HG03139 (cell line): Measurements from ENCODE around the gene PNKD.
"Not testable (repeated sequence)": the region's sequence is repeated elsewhere in the genome, so short reads cannot be mapped to it uniquely, and the experiment has no call there.

Source experiments
- ATAC-seq: cut with Tn5 transposase; IDR thresholded peaks from one replicate; pipeline ENCODE4 v1.9.1; 2021; ENCODE audit not compliant: unreplicated experiment

Gene PNKD

DNA sequence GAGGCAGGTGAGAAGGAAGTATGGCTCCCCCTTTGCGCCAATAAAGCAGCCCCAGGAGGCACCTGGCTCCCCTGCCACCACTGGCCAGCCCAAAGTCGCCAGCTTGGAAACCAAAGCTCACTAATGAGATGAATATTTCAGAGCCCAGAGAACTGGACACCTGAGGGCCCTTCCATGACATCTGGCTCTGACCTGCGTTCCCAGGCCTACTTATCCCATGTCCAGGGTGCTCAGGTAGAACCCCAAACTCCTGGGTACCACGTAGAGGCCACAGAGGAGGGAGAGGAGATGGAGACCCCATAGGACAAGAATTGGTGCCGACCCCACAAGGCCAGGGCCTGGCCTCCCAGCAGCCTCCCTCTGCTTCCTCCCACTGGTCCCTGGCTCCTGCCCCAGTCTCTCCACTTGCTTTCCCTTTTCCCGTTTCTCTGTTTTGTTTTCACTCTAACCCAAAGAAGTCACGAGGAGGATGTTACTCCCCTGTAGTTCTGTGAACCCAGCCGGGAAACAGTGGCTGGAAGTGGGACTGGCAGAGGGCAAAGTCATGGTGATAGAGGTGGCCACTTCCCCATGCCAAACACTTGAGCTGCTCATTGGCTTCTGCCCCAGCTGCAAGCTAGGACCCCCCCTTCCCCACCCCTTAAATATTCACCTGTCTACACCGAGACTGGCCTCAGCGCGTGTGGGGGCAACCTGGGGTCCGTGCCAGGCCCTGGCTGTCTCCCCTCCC lies 21.2 kb downstream of the PNKD start:
- no peak for ATAC-seq

- peak; percentile 54 for ATAC-seq
Observed at GRCh38 chr2:218292048-218293014, 22.0 kb downstream of the PNKD start, which contains the start of gene TMBIM1. TMBIM1 (minus strand) TSS chr2:218292503; CDS start chr2:218282141, 10,362 bp downstream.

DNA sequence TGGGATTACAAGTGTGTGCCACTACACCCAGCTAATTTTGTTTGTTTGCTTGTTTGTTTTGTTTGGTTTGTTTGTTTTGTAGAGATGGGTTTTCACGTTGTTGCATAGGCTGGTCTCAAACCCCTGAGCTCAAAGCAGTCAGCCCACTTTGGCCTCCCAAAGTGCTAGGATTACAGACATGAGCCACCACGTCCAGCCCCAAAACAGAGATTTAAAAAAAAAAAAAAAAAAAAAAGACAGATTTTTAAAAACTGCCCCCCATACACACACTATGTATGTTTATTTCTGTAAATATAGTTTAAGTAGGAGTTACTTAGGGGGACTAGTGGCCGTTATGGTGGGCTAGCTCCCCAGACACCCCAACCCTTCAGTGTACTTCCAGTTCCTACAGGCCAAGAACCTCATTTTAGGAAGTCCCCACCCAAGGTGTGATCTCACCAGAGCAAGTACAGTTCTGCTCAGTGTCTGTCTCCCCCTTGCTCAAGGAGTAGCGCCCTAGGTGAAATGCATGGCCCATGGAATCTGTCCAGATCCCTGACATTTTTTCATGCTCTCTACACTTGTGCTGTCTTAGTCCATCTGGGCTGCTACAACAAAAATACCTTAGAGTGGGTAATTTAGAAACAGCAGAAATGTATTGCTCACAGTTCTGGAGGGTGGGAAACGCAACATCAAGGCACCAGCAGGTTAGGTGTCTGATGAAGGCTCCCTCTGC lies 23.6 kb downstream of the PNKD start:
- no peak for ATAC-seq

- no peak for ATAC-seq
Observed at GRCh38 chr2:218294430-218295022, 24.2 kb downstream of the PNKD start.

DNA sequence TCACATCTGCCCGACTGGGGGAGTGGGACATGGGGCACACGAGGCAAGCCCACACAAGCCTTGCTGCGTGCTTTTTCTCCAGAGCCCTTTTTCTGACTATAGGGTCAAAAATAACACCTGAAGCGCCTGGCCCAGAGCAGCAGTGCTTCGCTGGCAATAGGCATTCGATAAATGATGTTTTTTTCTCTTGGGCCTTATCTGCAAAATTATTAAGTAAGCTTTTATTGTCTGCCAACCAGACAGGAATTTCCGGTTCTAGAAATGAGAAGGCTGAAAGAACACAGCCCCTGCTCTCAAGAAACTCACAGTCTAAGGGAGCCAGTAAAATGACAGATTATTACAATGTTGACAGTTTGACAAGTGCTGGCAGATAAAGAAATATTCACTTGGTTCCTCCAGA lies 24.7 kb downstream of the PNKD start:
- no peak for ATAC-seq

GRCh38 chr2:218296200-218296599 lies 25.9 kb downstream of the PNKD start:
- no peak for ATAC-seq

GRCh38 chr2:218296847-218297246 lies 26.5 kb downstream of the PNKD start:
- ATAC-seq, result no peak

DNA sequence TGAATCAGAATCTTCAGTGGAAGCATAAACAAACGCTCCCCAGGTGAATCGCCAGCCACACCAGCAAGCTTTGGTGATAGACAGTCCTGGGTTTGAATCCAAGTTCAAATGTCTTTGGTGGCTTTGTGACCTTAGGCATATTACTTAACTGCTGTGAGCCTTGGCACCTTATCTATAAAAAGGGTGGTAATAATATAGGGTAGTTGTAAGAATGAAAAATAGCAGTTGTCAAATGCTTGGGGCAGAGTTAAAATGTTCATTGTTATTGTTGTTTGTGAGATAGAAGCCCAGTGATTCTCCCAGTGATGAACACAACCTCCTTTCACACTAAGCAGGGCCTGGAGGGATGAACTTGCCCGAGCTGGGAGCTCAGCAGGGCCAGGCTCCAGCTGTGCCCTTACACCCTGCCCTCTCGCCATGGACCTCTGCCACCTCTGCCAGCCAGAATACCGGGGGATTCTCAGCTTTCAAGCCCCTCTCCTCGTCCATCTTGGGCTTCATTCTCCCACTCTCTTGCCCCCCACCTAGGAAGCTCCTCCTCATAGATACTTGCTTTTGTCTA lies 28.1 kb downstream of the PNKD start:
- ATAC-seq, result no peak

- no peak for ATAC-seq
Observed at GRCh38 chr2:218300141-218300540, 29.8 kb downstream of the PNKD start.

DNA sequence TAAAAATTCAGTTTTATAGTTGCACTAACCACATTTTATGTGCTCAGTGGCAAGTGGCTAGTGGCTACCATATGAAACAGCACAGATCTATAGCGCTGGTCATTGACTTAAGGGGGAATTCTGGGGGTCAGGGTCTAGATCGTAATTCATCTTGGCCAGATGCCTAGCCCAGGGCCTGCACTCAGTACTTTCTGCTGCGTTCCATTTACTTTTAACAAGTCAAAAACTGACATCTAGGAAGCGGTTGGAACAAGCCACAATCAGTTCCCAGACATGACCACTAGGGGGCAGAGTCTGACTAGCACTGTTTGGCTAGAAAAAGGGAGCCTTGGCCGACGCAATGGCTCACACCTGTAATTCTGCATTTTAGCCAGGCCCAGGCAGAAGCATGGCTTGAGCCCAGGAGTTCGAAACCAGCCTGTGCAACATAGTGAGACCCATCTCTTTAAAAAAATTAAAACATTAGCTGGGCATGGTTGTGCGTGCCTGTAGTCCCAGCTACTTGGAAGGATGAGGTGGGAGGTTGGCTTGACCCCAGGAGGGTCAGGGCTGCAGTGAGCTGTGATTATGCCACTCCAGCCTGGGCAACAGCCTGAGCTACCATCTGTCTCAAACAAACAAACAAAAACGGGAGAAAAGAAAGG lies 31.0 kb downstream of the PNKD start:
- ATAC-seq, result no peak

DNA sequence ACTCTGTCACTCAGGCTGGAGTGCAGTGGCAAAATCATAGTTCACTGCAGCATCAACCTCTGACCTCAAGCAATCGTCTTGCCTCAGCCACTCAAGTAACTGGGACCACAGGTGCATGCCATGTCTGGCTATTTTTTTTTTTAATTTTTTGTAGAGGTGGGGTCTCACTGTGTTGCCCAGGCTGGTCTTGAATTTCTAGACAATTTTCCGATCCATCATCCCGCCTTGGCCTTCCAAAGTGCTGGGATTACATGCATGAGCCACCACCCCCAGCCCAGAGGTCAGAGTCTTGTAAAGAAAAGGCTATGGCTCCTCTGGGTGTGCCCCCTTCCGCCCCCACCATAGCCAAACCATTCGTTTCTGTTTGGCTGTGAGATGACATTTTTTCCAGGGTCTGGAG lies 35.1 kb downstream of the PNKD start:
- ATAC-seq, result no peak

DNA sequence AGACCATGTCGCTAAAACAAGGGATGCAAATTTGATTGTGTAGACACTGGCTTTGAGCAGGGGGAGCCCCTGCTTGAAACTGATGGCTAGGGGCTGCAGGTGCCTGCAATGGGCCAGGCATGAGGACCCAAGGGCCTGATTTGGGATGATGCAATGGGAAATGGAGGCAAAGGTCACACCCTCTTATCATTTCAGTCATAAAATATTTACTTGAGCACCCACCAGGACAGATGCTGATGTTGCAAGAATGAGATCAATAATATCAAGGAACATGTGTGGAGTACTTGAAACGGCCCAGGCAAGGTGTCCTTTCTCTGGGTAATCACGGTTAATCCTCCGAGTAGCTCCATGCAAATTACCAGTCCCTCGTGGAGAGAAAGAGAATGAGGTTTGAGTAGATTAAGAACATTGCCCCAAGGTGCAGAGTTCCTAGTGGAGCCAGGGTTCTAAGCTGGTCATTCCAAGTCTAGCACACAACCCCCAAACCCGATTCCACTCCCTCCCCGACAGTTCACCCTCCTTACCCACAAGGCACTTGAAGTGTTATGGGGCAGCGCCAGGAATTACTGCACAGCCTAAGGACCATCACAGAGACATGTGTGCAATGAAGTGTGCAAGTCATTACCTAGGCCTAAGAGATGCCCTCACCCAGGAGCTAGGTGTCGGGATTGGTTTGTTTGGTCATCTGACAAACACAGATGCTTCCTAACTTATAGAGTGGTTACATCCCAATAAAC lies 36.0 kb downstream of the PNKD start:
- no peak for ATAC-seq

DNA sequence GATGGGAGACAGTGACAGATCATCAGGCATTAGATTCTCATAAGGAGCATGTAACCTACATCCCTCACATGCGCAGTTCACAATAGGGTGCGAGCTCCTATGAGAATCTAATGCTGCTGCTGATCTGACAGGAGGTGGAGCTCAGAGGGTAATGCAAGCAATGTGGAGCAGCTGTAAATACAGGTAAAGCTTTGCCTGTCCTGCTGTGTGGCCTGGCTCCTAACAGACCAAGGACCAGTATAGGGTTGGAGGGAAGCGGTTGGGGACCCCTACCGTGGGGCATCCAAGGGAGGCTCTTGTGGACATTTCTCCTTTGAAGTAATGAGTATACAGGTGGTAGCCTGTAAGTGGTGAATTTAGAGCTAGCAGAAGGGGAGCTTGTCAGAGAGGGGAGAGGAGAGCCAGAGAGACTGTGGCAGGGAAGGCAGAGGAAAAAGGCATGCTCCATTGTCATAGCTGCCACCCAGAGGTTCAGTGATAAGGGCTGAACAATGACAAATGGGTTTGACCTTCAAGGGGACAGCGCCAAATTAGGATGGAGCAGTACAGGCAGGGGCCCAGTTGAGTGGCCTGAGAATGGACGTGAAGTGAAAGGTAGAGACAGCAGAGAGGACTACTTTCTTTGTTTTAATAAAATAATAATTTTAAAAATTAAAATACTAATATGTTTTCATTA lies 37.2 kb downstream of the PNKD start:
- ATAC-seq, result no peak

DNA sequence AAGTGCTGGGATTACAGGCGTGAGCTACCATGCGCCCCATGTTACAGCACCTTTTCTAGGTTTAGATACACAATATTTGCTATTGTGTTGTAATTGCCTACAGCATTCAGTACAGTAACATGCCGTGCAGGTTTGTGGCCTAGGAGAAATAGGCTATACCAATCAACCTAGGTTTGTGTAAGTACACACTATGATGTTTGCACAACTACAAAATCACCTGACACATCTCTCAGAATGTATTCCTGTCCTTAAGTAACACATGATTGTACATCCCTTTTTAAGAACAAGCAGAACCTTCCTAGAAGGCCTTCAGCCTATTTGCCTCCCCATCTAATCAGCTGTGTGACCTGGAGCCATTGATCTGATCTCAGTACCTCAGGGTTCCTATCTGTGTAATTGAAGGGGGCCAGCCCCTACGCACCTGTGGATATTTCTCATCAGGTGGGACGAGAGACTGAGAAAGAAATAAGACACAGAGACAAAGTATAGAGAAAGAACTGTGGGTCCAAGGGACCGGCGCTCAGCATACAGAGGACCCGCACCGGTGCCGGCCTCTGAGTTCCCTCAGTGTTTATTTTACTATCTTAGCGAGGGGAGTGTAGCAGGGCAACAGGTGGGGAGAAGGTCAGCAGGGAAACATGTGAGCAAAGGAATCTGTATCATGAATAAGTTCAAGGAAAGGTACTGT lies 40.7 kb downstream of the PNKD start:
- ATAC-seq, result no peak

GRCh38 chr2:218311541-218312266 lies 41.4 kb downstream of the PNKD start:
- not testable (repeated sequence) for ATAC-seq

DNA sequence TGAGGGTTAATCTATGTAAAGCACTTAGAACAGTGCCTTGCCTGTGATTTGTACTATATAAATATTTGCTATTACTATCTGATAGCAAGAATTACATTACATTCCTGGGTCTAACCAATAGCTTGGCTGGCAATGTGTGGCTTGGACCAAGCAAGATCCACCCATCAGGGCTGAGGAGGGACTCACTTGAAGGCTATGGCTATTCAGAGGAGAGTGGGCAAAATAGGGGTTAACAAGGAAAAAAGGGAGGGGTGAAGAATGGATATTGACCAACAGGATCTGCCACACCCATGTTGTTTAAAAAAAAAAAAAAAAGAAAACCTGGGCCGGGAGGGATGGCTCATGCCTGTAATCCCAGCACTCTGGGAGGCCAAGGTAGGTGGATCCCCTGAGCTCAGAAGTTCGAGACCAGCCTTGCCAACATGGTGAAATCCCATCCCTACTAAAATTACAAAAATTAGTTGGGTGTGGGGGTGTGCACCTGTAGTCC lies 42.0 kb downstream of the PNKD start:
- ATAC-seq, result no peak

DNA sequence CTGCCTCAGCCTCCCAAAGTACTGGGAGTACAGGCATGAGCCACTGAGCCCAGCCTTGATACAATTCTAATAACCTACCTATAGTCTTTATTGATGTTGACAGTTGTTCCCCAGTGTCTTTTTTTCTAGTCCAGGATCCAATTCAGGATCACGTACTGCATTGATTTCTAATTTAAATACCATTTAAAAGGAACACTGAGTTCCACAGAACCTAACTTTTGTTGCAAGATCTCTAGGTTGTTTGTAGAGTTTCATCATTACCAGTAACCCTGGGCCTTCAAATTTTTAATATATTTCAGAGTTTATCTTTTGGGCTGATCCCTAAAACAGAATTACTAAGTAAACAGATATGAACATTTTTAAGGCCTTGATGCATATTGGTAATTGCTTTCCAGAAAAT lies 43.0 kb downstream of the PNKD start:
- no peak for ATAC-seq
